Measurements from ENCODE around the gene ATP6V1C2.

The ATP6V1C2 gene

DNA sequence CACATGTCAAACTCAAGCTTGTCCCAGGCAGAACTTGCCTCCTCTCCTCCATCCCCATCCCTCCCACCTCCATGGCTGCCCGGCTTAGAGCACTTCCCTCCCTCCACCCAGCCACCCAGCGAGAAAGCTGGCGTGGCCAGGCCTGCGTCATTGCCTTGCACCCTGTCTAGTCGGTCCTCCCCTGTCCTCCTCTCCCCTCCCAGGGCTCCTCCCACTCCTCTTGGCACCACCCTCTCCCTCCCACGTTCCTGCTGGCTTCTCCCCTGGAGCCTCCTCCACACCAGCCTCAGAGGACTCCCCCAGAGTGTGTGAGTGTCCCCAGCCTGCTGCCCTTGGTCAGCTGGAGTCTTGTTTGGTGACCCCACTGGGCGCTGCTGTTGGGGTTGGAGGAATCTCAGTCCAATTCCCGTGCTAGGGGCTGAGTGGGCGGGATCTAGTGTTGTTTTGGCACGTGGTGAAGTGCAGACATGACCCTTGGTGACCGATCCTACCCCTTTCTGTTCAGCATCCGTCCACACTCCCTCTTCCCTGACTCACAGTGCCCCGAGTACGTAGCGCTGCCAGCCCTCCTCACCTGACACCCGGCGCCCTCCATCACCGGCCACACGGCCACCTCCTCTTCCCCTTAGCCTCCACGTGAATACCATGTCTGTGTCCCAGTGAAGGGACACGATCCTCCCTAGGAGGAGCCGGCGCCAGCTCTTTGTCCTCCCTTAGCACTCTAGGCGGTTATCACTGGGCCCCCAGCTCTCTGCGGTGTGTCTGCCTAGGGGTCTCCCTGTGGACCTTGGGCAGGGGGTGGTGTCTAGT lies 41.4 kb downstream of the ATP6V1C2 start (continued):
- no peak for TF ChIP-seq HIC1 (tag by site-specific recombination; IDR thresholded peaks at IDR 0.05)
- no peak for TF ChIP-seq ZNF184 (tag by site-specific recombination; IDR thresholded peaks at IDR 0.05)
- peak; percentile 86 for TF ChIP-seq EGR2 (tag by site-specific recombination; IDR thresholded peaks at IDR 0.05; ENCODE audit: low read depth)
- no peak for TF ChIP-seq ZNF214 (tag by site-specific recombination; IDR thresholded peaks at IDR 0.05; ENCODE audit: borderline replicate concordance)
- TF ChIP-seq ZNF426 (tag by site-specific recombination; IDR thresholded peaks at IDR 0.05), result no peak
- TF ChIP-seq ZNF776 (tag by site-specific recombination; IDR thresholded peaks at IDR 0.05; ENCODE audit: borderline replicate concordance), result no peak
- no peak for TF ChIP-seq HOXA7 (CRISPR knock-in tag; IDR thresholded peaks at IDR 0.05; ENCODE audit: borderline replicate concordance)
- no peak for TF ChIP-seq ZNF837 (tag by site-specific recombination; IDR thresholded peaks at IDR 0.05)
- TF ChIP-seq ZIC2 (tag by site-specific recombination; IDR thresholded peaks at IDR 0.05), result peak; percentile 27; the same call in 1 of the 2 replicates
- no peak for TF ChIP-seq HOXD13 (CRISPR knock-in tag; IDR thresholded peaks at IDR 0.05; ENCODE audit: borderline replicate concordance)
- no peak for TF ChIP-seq IKZF3 (tag by site-specific recombination; IDR thresholded peaks at IDR 0.05)

DNA sequence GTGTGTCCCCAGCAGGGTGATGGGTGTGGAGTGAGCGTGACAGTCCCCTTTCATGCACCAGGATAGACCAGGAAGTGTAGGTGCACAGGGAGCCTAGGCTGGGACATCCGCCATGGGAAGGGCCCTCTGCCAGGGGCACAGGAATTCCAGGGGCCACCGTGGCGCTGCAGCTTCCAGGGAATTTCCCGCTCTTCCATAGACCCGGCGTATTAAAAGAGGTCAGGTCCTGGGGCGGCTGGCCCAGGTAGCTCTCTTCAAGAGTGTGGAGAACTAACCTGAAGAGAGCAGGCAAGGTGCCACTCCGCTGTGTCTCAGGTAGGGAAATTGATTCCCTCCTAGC lies 42.0 kb downstream of the ATP6V1C2 start:
- Histone ChIP-seq H3K9me3 (ENCODE audit: control insufficient read depth, insufficient read depth, low read depth, low read length) (no peaks in the 10 kb centered on the region), H3K4me3 (ENCODE audit: low read depth, low read length) (no peak overlapping the region), H3K27ac (ENCODE audit: extremely low read depth, low read depth, low read length) (no peak overlapping the region), H3K4me1 (ENCODE audit: control insufficient read depth, insufficient read depth, low read length) (no peaks in the 10 kb centered on the region), H3K36me3 (ENCODE audit: control insufficient read depth in 2 of 2, insufficient read depth in 1 of 2, low read length in 2 of 2) (no peaks in the 10 kb centered on the region)
- ChIA-PET POLR2A (no interaction called here), CTCF (no interaction called here)
- TF ChIP-seq ZSCAN5A (tag by site-specific recombination; IDR thresholded peaks at IDR 0.05) (no peak), CTCF (tag by site-specific recombination; IDR thresholded peaks at IDR 0.05) (no peak), ZNF394 (tag by site-specific recombination; IDR thresholded peaks at IDR 0.05; ENCODE audit: borderline replicate concordance) (no peak), ZNF433 (tag by site-specific recombination; IDR thresholded peaks at IDR 0.05; ENCODE audit: low read depth) (no peak), ZNF768 (tag by site-specific recombination; IDR thresholded peaks at IDR 0.05) (no peak), ZNF776 (tag by site-specific recombination; IDR thresholded peaks at IDR 0.05; ENCODE audit: borderline replicate concordance) (no peak), ZNF248 (tag by site-specific recombination; IDR thresholded peaks at IDR 0.05) (no peak), ZEB2 (tag by site-specific recombination; IDR thresholded peaks at IDR 0.05) (no peak), SP7 (tag by site-specific recombination; IDR thresholded peaks at IDR 0.05) (no peak), ZNF777 (tag by site-specific recombination; IDR thresholded peaks at IDR 0.05; ENCODE audit: borderline replicate concordance) (no peak), ZNF530 (tag by site-specific recombination; IDR thresholded peaks at IDR 0.05; ENCODE audit: low read depth) (no peak)
- TF ChIP-seq, protein P1, sequence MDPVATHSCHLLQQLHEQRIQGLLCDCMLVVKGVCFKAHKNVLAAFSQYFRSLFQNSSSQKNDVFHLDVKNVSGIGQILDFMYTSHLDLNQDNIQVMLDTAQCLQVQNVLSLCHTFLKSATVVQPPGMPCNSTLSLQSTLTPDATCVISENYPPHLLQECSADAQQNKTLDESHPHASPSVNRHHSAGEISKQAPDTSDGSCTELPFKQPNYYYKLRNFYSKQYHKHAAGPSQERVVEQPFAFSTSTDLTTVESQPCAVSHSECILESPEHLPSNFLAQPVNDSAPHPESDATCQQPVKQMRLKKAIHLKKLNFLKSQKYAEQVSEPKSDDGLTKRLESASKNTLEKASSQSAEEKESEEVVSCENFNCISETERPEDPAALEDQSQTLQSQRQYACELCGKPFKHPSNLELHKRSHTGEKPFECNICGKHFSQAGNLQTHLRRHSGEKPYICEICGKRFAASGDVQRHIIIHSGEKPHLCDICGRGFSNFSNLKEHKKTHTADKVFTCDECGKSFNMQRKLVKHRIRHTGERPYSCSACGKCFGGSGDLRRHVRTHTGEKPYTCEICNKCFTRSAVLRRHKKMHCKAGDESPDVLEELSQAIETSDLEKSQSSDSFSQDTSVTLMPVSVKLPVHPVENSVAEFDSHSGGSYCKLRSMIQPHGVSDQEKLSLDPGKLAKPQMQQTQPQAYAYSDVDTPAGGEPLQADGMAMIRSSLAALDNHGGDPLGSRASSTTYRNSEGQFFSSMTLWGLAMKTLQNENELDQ (tag by site-specific recombination; IDR thresholded peaks at IDR 0.05; ENCODE audit: low read depth), result no peak
- TF ChIP-seq, protein P2, sequence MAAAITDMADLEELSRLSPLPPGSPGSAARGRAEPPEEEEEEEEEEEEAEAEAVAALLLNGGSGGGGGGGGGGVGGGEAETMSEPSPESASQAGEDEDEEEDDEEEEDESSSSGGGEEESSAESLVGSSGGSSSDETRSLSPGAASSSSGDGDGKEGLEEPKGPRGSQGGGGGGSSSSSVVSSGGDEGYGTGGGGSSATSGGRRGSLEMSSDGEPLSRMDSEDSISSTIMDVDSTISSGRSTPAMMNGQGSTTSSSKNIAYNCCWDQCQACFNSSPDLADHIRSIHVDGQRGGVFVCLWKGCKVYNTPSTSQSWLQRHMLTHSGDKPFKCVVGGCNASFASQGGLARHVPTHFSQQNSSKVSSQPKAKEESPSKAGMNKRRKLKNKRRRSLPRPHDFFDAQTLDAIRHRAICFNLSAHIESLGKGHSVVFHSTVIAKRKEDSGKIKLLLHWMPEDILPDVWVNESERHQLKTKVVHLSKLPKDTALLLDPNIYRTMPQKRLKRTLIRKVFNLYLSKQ (tag by site-specific recombination; IDR thresholded peaks at IDR 0.05; ENCODE audit: borderline replicate concordance), result no peak

All from HEK293 (cell line).